SH-SY5Y (cell line): ENCODE measurements around the gene ADAMTSL1.

Source experiments
- GATA2 ChIP-seq: IDR thresholded peaks from 2 replicates; pipeline ENCODE4 v1.6.1; 2011; ENCODE audit warnings: mild to moderate bottlenecking, low read depth, low read length
- GATA3 ChIP-seq: IDR thresholded peaks from 2 replicates; pipeline ENCODE4 v1.6.1; 2011; ENCODE audit warnings: low read depth, mild to moderate bottlenecking, low read length, moderate library complexity

- TF ChIP-seq GATA2 (no peak), GATA3 (no peak)
Observed at GRCh38 chr9:18708429-18708828, 234.5 kb downstream of the ADAMTSL1 start.
